ENCODE data around the gene ADAMTS17.

DNA sequence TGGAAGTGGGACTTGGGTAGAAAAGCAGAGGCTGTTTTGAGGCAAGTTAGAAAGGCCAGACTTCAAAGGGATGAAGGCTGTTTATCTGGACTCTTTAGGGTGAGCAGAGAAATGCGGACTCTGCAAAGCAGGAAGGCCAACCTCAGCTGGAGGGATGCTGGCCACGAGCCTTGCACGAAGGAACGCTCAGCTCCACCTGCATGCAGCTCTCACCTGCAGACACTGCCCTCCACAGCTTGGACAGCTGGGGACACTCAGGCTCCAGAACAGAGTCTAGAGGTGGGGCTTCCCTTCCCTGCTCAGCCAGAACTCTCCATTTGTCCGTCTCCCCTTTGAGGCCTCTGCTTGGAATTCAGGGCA is 229.7 kb downstream of the ADAMTS17 start:
- TF ChIP-seq, protein P1, sequence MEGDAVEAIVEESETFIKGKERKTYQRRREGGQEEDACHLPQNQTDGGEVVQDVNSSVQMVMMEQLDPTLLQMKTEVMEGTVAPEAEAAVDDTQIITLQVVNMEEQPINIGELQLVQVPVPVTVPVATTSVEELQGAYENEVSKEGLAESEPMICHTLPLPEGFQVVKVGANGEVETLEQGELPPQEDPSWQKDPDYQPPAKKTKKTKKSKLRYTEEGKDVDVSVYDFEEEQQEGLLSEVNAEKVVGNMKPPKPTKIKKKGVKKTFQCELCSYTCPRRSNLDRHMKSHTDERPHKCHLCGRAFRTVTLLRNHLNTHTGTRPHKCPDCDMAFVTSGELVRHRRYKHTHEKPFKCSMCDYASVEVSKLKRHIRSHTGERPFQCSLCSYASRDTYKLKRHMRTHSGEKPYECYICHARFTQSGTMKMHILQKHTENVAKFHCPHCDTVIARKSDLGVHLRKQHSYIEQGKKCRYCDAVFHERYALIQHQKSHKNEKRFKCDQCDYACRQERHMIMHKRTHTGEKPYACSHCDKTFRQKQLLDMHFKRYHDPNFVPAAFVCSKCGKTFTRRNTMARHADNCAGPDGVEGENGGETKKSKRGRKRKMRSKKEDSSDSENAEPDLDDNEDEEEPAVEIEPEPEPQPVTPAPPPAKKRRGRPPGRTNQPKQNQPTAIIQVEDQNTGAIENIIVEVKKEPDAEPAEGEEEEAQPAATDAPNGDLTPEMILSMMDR (IDR thresholded peaks at IDR 0.05) = no peak
- no peak for TF ChIP-seq POLR2A (IDR thresholded peaks at IDR 0.05)

Data from testis (tissue), 2 donors.